HG02588 (cell line): Measurements from ENCODE around the gene IL1B.
A peak's percentile ranks its signal among the peaks of the same experiment; 100 is the strongest.
"Not testable (repeated sequence)": the region's sequence is repeated elsewhere in the genome, so short reads cannot be mapped to it uniquely, and the experiment has no call there.

Experiments used
- ATAC-seq: cut with Tn5 transposase; IDR thresholded peaks from one replicate; pipeline ENCODE4 v1.9.1; 2021; ENCODE audit warnings: mild to moderate bottlenecking, moderate library complexity; ENCODE audit not compliant: unreplicated experiment

Gene IL1B

DNA sequence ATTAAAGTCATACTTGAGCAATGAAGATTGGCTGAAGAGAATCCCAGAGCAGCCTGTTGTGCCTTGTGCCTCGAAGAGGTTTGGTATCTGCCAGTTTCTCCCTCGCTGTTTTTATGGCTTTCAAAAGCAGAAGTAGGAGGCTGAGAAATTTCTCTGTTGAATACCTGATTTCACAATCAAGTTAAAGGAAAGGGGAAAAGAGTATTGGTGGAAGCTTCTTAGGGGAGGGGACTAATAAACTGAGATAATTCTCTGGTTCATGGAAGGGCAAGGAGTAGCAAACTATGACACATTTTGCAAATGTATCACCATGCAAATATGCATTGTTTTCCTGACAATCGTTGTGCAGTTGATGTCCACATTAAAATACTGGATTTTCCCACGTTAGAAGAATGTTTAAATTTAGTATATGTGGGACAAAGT is at the start of gene IL1B:
Gene IL1B (minus strand): TSS at position 85 of the 423 bp plus-strand sequence. CDS start 550 bp downstream, outside the sequence.
- ATAC-seq, result no peak

DNA sequence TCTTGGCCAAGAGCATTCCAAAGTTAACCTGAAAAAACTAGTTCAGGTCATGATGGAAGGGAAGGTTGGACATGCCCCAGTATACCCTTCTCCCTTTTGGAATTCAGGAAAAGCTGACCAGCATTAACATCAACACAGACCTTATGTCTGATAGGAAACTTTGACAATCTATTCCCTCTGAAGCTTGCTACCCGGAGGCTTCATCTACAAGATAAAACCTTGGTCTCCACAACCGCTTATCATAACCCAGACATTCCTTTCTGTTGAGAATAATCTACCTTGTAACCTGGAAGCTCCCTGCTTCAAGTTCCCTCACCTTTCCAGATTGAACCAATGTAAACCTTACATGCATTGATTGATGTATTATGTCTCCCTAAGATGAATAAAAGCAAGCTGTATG is 49.7 kb upstream of the IL1B start:
- ATAC-seq, result no peak

DNA sequence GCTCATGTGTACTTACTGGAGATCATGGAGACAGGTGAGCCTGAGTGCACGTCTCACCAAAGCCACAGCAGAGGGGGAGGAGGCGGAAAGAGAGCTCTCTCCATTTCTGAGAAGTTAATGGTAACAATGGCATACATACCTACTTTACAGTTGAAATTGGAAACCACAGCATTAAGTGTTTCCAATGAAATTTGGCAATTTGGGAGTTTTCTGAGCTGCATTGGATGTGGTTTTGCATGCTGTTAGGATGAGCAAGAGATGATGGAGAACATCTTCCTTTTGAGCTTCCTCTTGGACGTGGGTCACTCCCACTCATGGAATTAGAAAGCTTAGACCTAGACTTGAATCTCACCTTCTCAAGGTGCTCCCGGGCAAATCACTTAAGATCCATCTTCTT is 48.9 kb upstream of the IL1B start:
- ATAC-seq, result no peak

DNA sequence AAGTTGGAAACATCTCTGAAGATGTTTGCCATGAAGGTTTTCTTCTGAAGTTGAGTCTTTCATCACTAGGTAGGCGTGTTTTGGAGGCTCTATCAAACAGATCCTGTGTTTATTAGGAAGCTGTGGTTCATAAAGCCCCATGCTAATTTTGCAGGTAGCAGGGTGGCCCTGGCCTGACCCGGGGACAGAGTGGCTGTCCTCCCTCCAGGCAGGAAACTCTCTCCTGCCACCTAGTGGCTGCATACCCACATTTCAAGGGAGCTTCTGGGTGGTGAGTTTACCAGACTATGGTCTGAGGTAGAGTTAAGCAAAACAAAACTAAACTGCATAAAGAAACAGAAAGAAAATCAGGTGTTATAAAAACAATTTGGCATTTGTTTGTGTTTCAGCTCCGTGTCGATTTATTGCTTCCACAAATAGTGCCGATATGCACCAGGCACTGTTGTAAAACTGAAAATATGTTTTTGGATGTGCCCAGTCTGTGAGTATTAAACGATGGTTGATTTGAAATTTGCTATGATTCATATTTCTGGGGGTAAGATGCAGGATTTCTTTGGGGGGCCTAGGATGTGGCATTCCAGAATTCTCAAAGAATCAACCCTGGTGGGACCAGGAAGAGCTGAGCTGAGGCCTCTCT is 48.4 kb upstream of the IL1B start:
- ATAC-seq, result no peak

DNA sequence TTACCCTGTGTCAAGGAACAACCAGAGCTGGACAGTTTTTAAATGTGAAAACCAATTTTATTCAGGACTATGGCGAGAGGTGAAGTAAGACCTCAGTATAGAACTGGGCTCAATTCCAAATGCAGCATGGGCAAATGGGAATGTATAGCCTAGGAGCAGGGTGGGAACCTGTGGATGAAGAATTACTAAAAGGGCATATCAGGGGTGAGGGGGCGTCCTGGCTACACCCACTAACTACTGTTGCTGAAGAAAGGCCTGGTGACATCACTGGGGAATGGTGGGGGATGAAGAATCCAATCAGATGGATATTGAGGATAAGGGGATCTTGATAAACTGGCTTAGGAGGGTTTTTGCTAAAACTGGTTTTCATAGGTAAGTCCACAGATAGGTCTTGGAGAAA is 47.1 kb upstream of the IL1B start:
- no peak for ATAC-seq

DNA sequence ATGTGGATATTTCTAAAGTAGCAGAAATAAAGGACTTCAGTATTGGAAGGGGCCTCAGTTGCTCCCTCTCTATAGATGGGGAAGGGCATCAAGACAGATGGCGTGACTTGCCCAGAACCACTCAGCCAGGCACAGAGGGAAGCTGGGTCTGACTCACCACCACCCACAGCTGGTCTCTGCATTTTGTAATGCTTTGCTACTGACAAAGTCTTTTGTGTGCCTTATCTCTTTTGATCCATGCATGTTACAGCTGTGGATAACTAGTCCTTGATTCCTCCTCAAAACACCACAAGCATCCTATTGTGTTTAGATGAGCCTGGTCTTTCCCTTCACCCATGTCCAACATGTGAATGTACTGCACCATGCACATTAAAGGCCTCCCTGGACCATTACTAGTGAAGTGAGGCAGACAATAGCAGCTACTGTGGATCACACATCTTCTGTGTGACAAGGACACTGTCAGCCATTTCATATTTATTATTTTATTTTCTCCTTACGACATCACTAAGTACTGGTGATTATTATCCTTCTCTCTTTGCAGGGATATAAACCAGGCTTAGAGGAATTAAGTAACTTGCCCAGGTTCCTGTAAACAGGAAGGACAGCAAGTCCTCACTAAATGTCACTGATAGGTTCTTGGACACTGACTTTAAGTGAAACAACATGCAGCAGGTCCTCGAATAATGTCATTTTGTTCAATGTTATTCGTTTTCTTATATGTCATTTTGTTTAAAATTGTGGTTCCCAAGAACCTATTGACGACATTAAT is 44.8 kb upstream of the IL1B start:
- peak; percentile 76 for ATAC-seq

DNA sequence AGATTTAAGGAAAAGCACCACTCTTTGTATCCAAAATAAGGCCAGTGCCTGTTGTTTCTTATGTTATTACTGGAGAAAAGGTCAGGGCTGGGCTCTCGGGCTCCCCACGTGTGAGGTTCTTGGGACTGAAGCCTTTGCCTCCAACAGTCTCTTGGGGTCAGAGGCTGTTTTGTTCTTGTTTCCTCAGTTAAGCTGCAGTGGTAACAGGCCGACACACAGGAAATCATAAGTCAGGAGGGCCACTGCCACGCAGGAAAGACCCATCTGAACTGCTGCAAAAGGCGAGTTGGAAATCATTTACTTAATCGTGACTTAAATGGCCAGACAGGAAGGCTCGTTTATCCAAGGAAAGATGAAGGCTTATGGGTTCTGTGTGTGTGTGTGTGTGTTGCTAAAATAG is 44.1 kb upstream of the IL1B start:
- ATAC-seq, result no peak

DNA sequence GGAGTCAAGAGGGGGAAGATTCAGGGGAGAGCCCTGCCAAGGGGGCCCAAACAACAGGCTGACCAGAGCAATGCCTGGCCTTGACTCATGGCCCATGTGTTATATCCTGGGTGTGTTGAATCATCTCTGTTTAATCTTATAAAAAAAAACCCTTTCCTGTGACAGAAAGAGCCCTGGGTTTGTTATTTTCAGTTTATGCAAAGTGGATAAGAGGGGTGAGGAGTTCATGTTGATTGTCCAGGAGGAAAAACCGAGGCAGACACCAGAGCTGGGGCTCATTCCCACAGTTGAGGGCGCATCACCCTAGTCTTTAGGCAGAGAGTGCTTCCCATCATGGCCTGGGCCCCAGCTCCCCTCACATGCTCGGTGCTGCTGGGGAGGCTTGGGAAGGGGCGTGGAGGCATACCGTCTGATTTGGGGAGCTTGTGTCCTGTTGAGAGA is 43.5 kb upstream of the IL1B start:
- no peak for ATAC-seq

DNA sequence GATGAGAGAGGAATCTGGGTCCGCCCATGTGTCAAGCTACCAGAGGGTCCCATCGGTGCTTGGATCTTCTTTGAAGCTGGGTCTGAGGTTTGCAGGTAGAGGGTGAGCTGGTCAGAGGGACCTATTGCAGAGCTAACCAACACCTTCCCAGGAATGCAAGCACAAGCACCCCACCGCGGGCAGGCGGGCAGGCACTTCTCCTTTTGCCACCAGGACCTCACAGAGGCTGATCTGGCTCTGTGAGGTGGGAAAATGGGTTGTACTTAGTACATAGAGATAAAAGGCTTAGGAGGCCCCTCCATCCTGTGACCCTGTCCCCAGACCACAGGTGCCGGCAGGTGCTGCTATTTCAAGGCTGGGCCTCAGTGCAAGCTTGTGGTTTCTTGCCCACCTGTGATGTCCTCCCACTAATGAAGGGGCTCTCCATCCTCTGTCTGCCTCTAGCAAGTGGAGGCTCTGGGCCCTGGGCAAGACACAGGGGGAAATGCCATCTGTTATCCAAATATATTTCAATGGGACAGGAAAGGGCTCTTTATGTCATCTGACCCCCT is 43.0 kb upstream of the IL1B start:
- no peak for ATAC-seq

DNA sequence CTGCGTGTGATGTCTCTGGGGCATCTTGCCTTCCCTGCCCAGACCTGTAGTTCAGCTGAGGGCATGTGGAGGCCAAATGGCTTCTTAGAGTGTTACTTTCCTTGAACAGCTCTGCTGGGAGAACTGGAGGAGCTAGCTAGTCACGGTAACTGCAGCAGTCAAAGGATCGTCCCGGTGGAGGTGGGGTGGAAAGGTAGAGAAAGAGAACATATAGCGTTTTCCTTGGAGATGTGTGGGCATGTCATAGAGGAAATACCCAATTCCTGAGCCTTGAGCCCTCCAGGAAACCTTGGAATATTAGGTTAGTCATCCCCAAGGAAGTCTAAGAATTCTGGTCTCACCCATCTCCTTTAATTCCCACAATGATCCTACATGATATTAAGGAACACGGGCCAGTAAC is 40.8 kb upstream of the IL1B start:
- no peak for ATAC-seq

DNA sequence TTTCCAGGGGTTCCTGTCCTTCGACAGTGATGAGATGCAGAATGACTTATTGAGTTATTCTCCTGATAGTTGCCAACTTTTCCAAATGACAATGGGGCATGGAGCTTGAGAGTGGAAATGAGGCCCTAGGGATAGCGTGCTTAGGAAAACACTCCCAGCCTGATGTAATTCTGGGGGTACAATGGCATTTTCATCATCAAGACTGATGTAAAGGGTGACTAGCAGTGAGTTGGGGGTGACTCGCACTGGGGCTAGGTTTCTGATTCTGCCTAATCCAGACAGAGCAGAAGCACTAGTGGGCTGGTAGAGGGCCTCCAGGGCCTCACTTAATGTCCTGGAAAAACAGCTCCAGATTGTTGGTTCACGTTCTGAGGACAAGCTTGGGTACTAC is 40.4 kb upstream of the IL1B start:
- no peak for ATAC-seq

DNA sequence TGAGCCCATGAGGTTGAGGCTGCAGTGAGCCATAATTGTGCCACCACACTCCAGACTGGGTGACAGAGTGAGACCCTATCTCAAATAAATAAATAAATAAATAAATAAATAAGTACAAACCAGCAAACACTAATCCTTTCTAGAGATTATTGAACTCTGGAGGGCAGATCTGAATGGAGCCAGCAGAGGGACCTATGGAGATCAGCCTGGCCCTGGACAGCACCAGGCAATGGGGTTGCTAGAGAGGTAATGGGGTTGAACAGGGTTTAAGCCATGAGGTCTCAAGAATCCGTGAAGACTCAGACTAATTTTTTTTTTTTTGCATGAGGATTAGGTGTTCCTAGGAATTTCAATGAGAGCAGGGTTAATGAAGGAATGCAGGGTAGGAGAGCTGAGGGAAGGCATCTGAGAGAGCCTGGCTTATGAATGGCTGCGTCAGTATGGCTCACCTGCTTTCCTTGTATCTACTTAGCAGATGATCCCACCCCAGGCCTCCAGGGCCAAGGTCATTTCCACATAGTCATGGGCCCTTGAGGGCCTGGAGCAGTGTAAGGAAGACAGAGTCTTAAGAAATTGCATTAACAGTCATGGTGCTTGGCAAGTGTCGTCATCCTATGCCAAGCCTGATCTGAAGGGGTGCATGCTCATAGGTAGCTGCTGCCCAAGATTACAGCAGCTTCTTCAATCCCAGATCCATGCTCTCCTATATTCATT is 39.8 kb upstream of the IL1B start:
- no peak for ATAC-seq

DNA sequence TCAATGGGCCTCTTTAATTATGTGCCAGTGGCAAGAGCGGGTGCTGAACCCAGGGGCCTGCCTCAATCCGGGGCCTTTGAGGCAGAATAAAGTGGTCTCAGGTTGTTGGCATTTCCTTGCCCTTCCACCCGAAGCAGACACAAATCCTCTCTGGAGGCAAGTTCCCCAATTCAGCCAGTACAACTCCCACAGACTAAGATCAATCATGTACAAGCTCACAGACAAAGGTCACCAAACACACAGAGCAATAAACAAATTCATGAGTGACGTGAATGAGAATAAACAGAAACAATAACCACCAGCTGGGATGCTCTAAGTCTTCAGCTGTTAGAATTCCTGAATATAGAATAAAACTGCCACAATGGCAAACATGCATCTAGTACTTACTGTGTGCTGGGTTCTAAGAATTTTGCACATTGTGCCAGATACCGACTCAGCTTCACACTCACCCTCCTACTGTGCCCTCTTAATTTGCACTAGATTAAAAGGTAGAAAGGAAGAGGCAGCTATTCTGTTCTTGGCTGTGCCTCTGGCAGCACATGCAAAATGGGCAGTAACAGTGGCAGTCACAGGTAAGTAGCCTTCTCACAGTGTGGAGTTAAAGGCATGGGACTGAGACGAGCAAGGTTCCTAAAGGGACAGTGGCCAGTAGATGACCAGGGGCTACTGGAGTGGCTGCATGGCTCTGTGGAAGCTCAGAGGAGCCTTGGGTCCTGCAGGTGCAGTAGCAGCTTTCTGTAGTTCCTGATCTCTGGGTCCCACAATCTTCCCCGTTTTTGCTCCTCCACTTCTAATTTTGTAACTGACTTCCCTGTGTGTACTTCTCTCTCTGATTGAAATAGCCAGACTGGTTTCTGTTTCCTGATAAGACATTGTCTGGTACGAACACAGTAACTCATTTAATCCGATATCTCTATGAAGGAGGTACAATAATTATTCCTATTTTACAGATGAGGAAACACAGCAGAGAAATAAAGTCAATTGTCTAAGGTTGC is 34.6 kb upstream of the IL1B start:
- no peak for ATAC-seq

DNA sequence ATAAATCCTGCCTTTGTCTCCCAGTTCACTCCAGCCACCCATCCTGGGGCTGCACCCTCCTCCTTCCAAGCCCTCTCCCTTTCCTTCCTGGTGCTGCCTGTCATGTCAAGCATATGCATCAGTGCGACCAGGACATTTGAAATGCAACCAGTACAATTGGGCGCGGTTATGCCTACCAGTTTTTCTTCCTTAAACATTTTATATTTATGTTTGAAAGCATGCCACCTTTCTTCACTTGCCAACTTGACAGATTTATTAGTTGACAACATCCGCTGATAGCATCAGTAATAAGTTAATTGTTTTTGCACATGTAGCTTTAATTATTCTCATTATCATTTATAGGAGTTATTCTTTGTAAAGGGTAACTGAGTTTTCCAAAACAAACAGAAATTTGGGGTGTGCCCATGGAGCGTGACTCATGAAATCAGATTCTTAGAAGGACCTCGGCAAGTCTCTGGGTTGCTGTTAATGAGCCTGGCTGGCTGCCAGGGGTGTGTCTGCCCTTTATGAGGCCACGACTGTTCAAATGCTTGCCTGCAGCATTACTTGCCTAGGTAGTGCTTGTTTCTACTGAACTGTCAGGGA is 32.8 kb upstream of the IL1B start:
- no peak for ATAC-seq

DNA sequence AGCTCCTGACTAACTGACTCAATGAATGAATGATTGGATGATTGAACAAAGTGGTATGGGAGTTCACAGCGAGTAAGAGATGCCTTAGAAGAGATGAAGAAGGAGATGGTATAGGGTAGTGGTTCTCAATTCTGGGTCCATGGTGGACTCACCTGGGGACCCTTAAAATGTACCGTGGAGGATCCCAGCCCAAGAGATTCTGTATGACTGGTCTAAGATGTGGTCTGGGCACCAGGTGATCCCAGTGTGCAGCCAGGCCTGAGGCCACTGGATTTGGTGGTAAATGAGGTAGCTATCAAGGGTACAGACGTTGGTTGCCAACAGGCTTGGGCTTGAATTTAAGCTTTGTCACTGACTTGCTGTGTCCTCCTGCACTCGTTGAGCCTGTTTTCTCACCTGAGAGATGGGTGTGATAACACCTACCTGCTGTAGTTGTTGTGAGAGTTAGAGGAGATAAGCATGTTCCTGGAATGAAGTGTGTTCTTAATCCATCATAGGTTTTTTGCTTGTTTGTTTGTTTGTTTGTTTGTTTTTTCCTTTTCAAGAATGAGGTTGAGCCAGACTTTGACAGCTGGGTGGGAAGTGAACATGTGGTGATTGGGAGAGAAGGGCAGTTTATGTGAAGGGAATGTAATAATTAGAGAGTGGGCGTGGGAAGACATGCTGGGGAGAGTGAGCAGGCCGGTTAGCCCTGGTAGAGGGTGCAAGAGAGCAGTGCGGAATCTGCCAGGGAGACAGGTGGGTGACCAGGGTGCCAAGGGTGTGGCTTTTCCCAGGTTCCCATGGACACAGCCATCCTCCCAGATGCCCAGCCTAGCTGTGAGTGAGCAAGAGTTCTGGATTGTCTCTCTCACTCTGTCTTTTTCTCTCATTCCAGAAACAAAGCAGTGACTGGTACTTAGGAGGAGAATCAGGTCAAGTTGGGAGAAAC is 31.4 kb upstream of the IL1B start:
- no peak for ATAC-seq

DNA sequence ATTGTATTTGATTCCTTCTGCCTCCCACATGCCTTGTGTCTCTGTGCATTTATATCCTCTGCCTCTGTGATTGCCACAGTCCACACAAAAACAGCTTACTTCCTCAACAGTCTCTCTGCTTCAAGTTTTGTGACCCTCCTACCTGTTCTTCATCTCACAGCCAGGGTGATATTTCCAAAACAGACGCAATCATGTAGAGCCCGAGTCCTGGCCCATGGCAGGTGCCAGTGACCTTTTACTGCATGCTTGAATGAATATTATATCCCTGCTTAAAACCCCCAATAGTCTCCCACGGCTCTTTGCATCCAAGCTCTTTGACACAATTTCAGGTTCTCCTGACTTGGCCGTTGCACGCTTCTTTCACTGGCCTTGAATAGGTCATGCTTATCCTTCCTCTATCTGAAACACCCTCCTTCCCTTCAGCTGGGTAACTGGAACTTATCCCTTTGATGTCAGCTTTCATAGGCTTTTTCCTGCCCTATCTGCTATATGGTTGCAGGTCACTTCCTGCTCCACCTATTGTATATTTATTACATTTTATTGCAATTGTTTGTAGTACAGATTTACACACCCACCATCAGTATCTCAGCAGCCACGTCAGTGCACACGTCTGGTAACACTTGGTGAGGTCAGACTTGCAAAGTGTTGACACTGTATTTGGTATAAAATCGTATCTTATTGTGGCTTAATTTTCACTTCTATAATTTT is 29.7 kb upstream of the IL1B start:
- ATAC-seq, result no peak

DNA sequence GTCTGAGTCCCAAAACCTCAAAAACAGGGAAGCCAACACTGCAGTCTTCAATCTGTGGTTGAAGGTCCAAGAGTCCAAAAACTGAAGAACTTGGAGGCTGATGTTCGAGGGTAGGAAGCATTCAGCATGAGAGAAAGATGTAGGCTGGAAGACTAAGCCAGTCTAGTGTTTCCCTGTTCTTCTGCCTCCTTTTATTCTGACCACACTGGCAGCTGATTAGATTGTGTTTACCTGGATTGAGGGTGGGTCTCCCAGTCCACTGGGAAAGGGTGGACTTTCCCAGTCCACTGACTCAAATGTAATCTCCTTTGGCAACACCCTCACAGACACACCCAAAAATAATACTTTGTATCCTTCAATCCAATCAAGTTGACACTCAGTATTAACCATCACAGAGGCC is 27.5 kb upstream of the IL1B start:
- ATAC-seq, result no peak

DNA sequence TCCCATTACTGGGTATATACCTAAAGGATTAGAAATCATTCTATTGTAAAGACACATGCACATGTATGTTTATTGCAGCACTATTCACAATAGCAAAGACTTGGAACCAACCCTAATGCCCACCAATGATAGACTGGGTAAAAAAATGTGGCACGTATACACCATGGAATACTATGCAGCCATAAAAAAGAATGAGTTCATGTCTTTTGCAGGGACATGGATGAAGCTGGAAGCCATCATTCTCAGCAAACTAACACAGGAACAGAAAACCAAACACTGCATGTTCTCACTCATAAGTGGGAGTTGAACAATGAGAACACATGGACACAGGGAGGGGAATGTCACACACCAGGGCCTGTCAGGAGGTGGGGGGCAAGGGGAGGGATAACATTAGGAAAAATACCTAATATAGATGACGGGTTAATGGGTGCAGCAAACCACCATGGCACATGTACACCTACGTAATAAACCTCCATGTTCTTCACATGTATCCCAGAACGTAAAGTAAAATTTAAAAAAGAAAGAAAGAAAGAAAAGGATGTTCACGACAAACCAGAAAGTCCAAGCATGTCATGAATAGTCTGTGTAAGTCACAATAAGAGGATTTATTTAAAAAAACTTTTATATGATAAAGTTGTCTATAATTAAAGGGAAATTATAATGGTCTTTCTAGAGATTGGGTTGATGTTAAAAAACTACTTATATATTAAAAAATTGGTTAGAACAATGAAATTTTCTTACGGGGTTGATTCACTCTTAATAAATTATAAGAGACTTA is 23.0 kb upstream of the IL1B start:
- ATAC-seq, result not testable (repeated sequence)
